ENCODE measurements around the gene VAV2.
"Not testable (repeated sequence)": the region's sequence is repeated elsewhere in the genome, so short reads cannot be mapped to it uniquely, and the experiment has no call there.

VAV2 gene

DNA sequence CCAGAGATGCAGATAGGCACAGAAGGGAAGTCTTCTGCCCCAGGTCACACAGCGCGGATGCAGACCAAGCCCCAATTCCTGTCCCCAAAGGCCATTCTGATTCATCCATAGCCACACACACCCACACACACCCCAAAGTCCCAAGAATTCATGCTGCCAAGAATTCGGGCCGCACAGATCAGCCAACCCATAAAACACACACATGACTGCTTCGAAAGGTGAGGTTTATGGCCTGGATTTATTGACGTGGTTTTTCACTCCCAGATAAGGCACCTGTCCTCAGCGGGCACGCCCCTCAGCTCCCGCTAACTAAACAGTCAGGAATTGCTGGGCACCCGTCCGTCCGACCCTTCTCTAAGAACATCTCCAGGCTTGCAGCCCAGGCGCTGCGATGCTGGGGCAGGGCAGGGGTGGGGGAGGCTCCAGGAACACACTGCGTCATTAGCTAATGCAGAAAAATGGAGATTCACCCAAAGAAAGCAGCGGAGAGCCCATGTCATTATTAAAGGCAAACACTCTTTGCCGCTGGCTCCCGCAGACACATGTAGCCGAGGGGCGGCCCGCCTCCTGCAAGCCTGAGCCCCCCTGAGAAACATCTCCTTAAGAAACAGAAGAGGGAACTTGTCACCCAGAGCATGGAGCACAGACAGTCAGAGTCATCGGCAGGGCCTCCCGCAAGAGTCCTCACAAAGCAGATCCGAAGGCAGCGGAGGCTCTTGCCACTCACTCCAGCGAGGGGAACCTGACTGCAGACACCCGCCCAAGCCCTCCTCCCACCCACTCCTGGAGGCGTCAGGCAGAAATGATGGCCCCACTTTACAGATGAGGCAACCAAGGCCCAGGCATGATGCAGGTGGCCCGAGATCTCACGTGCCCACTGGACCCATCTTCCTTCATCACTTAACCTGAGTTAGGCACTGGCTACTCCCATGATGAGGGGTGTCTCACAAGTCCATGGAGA, 19.9 kb downstream of the VAV2 start:
- H3K4me3 ChIP-seq (ENCODE audit: low read depth, low read length), result no peak overlapping the region

DNA sequence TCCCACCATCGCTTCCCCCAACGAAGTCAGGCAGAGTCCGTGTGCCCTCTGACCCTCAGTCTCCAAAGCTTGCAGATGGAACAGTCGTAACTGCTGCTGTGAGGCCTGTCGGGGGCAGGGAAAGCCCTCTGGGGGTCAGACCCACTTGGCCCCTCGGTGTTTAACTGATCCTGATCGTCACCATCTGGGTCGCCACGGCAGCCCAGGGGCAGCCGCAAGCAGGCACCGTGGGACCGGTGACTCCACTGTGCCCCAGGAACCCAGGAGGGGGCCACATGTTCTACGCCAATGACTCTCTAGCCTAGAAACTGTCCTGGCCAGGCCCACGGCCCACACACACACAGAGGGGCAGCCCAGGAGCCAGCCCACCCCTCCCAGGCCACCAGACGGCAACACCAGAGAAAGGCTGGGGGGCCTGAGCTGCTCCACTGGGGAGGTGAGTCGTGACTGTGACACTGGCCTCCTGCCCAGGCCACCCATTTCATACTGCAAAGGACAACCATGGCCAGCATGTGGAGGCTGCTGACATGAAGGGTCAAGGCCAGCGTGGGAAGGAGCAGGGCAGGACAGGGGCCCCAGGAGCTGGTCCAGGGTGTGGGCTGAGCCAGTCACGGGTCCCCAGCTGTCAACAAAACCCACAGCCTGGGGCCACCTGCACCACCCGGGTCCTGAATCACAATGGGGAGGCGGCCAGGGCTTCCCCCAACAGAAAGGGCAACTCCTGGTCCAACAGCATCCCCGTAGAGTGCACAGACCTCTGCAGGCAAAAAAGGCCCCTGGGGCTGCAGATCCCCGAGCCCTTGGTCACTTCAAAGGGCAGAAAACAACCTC, 20.8 kb downstream of the VAV2 start:
- no peak overlapping the region for H3K4me3 ChIP-seq (ENCODE audit: low read depth, low read length)

DNA sequence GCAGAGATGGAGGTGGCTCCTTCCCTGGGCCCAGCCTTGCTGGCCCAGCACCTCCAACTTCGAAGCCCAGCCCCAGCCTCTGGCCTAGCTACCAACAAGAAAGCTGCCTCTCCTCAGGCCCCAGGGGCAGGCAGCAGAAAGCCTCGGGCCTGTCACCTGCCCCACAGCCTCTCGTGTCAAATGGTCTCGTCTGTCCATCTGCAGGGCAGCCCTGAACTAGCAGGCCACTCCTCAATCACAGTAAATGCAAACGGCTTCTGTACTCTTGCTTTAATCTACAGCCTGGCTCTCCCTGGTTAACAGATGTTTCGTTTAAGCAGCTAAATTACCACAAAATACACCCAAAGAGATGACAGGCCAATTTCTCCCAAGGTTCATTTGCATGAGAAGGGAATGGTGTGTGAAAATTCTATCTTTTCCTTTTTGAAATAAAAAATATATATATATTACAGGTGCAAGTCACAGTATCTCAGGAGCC, 21.5 kb downstream of the VAV2 start:
- no peak overlapping the region for H3K4me3 ChIP-seq (ENCODE audit: low read depth, low read length)

DNA sequence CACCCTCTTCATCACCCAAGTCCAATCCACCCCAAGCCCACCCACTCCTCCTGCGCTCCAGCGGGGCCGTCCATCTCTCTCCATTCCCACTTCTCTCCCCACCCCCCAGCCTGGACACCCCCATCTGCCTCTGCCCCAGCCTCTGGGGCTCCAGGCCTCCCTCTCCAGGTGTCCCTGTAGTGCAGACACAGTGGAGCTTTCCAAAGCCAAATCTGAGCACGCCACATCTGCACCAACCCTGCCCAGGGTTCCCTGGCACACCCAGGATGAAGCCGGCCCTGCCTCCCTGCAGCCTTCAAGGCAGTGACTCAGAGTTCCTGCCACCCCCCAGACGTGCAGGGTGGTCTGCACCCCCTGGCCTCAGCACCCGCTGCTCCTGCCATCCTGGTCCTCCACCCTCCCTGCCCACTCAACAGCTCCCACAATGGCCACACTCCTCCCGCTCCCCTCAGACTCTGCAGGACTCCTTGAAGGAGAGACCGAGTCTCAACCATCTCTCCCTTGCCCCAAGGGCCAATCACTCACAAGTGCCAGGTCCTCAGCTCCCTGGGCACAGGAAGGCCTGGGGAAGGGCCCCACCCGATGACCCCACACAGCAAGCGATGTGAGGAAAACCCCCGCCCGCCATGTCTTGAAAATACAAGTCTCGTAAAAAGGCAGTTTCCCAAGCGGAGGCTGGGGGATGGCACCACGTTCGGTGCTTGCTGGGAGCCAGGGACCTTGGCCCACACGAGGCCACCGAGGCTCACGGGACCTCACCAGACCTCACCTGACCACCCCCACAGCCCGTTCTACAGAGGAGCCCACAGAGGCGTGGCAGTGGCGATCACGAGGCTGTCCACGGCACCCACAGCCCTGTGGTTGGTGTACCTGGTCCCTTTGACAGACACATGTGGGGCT, 22.2 kb downstream of the VAV2 start:
- H3K4me3 ChIP-seq (ENCODE audit: low read depth, low read length), result no peak overlapping the region

GRCh38 chr9:133968966-133969617, 23.0 kb downstream of the VAV2 start:
- no peak overlapping the region for H3K4me3 ChIP-seq (ENCODE audit: low read depth, low read length)

DNA sequence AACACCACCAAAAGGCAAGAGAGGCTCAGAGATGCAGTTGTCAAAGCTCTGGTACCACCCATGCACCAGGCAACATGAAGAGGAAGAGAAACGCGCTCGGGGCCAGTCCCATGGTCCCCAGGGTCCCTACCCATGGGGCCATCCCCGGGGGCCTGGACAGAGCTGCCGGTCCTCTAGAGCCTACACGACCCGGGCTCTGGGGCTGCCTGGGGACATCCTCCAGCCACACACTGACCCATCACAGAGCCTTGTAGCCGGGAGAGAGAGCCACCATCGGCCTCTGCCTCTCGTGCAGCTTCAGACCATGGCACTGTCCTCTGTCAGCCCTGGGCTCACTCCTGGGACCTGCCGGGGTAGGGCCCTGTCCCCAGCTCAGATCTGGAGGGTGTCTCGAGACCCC, 23.7 kb downstream of the VAV2 start:
- no peak overlapping the region for H3K4me3 ChIP-seq (ENCODE audit: low read depth, low read length)

GRCh38 chr9:133967024-133967741, 24.9 kb downstream of the VAV2 start:
- no peak overlapping the region for H3K4me3 ChIP-seq (ENCODE audit: low read depth, low read length)

- H3K4me3 ChIP-seq (ENCODE audit: low read depth, low read length), result no peak overlapping the region
Observed at GRCh38 chr9:133964463-133964862, 27.7 kb downstream of the VAV2 start.

GRCh38 chr9:133963166-133963565, 29.0 kb downstream of the VAV2 start:
- no peak overlapping the region for H3K4me3 ChIP-seq (ENCODE audit: low read depth, low read length)

- no peak overlapping the region for H3K4me3 ChIP-seq (ENCODE audit: low read depth, low read length)
Observed at GRCh38 chr9:133962341-133962740, 29.8 kb downstream of the VAV2 start.

GRCh38 chr9:133961226-133962165, 30.6 kb downstream of the VAV2 start:
- no peak overlapping the region for H3K4me3 ChIP-seq (ENCODE audit: low read depth, low read length)

DNA sequence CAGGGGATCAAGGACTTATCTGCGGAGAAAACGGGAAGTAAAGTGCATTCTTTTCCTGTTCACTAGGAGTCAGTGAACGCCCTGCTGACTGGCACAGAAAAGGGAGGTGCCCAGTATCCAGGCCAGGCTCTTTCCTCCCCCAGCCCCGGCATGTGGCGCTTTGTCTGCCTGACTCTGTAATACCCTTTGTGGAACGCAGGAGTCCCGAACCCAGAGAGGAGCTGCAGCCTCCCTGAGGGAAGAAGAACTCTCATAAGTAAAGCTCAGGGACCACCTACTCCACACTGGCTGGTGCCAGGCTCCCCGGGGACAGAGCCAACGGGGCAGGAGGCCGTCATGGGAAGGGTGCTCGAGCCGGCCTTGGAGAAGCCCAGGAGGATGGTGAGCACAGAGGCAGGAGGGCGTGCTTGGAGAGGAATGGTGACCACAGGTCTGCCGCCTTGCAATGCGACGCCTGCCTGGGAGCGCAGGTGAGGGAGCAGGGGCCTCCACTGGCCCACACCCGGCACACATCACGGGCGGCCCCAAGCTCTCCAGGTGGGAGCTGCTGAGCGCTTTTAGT, 31.5 kb downstream of the VAV2 start:
- H3K4me3 ChIP-seq (ENCODE audit: low read depth, low read length), result no peak overlapping the region

DNA sequence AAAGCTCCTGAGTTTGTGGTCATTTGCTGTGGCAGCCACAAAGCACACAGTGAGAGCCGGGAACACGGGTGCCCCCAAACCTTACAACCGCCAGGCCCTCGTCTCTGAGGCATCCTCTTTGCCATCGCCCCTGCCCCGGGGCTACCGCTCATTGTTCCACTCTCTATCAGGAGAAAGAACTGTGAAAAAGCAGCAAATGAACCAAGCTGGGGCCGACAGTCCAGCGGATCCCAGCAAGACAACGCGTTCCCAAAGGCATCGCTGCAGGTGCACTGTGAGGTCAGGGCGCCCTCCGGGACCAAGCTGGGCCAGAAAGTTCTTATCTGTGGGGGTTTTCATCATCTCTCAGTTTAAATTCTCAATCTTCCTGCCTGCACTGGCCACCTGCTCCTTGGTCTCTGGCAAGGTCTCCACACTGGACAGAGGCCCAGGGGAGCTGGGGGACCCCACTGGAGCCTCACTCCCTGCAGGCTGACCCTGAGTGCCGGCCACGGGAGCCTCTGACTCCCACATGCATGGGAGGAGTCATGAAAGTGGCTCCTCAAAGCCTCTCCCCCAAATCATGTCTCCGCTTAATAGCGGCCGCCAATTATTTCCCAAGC, 32.1 kb downstream of the VAV2 start:
- H3K4me3 ChIP-seq (ENCODE audit: low read depth, low read length), result no peak overlapping the region

DNA sequence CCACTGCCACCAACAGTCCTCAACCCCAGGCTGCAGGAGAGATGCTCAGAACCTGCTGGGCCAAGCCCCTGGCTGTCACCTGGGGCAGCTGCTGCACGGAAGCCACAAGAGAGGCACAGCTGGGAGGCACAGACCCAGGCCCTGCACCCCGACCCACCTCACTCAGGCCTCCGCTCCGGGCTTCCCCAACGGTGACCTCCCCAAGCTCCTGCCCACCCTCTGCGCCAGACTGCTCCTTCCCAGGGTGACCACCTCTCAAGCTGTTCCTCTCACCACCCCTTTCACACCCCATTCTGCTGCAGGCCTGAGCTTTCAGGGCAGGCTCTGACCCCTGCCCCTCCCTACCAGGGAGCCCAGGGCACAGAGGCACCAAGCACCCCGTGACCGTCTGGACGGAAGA, 33.0 kb downstream of the VAV2 start:
- H3K4me3 ChIP-seq (ENCODE audit: low read depth, low read length), result no peak overlapping the region

GRCh38 chr9:133958756-133959155, 33.4 kb downstream of the VAV2 start:
- no peak overlapping the region for H3K4me3 ChIP-seq (ENCODE audit: low read depth, low read length)

GRCh38 chr9:133957772-133958171, 34.4 kb downstream of the VAV2 start:
- H3K4me3 ChIP-seq (ENCODE audit: low read depth, low read length), result not testable (repeated sequence)

- no peak overlapping the region for H3K4me3 ChIP-seq (ENCODE audit: low read depth, low read length)
Observed at GRCh38 chr9:133957328-133957727, 34.8 kb downstream of the VAV2 start.
